GM11168 (cell line): ENCODE results near the gene ACTN3.
"Not testable (repeated sequence)": the region's sequence is repeated elsewhere in the genome, so short reads cannot be mapped to it uniquely, and the experiment has no call there.

Experiments used
- in situ Hi-C: fragments of 300-500 bp; cut with MboI; formaldehyde crosslinking; loops from one replicate; pipeline ENCODE4 v1.12.0; 2022; ENCODE audit warnings: low sequenced_read_pairs; ENCODE audit not compliant: unreplicated experiment

Gene ACTN3

GRCh38 chr11:66543263-66544107 lies 3.2 kb upstream of the ACTN3 start:
- in situ Hi-C loops = no loop called here

GRCh38 chr11:66544952-66545351 lies 1.8 kb upstream of the ACTN3 start:
- in situ Hi-C loops = not testable (repeated sequence)

GRCh38 chr11:66545701-66546367 lies 869 bp upstream of the ACTN3 start, which contains the start of gene ZDHHC24:
ZDHHC24 (minus strand) TSS chr11:66546048; CDS start chr11:66546003, 45 bp downstream.
- in situ Hi-C loops = no loop called here

GRCh38 chr11:66546966-66547661 lies 411 bp downstream of the ACTN3 start:
- in situ Hi-C loops = no loop called here

GRCh38 chr11:66547662-66548009 lies 933 bp downstream of the ACTN3 start:
- in situ Hi-C loops = no loop called here

- in situ Hi-C loops = no loop called here
Observed at GRCh38 chr11:66548041-66548440, 1.3 kb downstream of the ACTN3 start.

- in situ Hi-C loops = no loop called here
Observed at GRCh38 chr11:66548774-66549630, 2.3 kb downstream of the ACTN3 start.

GRCh38 chr11:66549696-66550095 lies 3.0 kb downstream of the ACTN3 start:
- in situ Hi-C loops = no loop called here

GRCh38 chr11:66550887-66551286 lies 4.2 kb downstream of the ACTN3 start:
- in situ Hi-C loops = no loop called here

- in situ Hi-C loops = no loop called here
Observed at GRCh38 chr11:66554602-66555001, 7.9 kb downstream of the ACTN3 start.

GRCh38 chr11:66555416-66555815 lies 8.7 kb downstream of the ACTN3 start:
- in situ Hi-C loops = no loop called here

- in situ Hi-C loops = no loop called here
Observed at GRCh38 chr11:66556086-66556485, 9.4 kb downstream of the ACTN3 start.

- in situ Hi-C loops = no loop called here
Observed at GRCh38 chr11:66557733-66558326, 11.1 kb downstream of the ACTN3 start.

GRCh38 chr11:66559142-66559865 lies 12.6 kb downstream of the ACTN3 start:
- in situ Hi-C loops = no loop called here

- in situ Hi-C loops = no loop called here
Observed at GRCh38 chr11:66559866-66560676, 13.4 kb downstream of the ACTN3 start.

GRCh38 chr11:66561178-66561974 lies 14.7 kb downstream of the ACTN3 start:
- in situ Hi-C loops = no loop called here

GRCh38 chr11:66561975-66562248 lies 15.2 kb downstream of the ACTN3 start:
- in situ Hi-C loops = no loop called here

- in situ Hi-C loops = no loop called here
Observed at GRCh38 chr11:66562275-66562674, 15.6 kb downstream of the ACTN3 start.
